GM19372 (cell line): ENCODE results near the gene HDAC11.
"Not testable (repeated sequence)": the region's sequence is repeated elsewhere in the genome, so short reads cannot be mapped to it uniquely, and the experiment has no call there.

Experiments
- ATAC-seq: cut with Tn5 transposase; IDR thresholded peaks from one replicate; pipeline ENCODE4 v1.9.1; 2021; ENCODE audit warnings: mild to moderate bottlenecking, low read depth, moderate library complexity; ENCODE audit not compliant: unreplicated experiment

The HDAC11 gene

GRCh38 chr3:13519006-13519791 is 39.1 kb downstream of the HDAC11 start:
- no peak for ATAC-seq

GRCh38 chr3:13520326-13520880 is 40.3 kb downstream of the HDAC11 start:
- no peak for ATAC-seq

GRCh38 chr3:13521309-13521708 is 41.2 kb downstream of the HDAC11 start:
- no peak for ATAC-seq

- not testable (repeated sequence) for ATAC-seq
Observed at GRCh38 chr3:13521749-13522148, 41.6 kb downstream of the HDAC11 start.

- no peak for ATAC-seq
Observed at GRCh38 chr3:13522236-13522635, 42.1 kb downstream of the HDAC11 start.

- ATAC-seq = no peak
Observed at GRCh38 chr3:13524979-13525669, 45.0 kb downstream of the HDAC11 start.

GRCh38 chr3:13525827-13526625 is 45.9 kb downstream of the HDAC11 start:
- ATAC-seq = no peak

- ATAC-seq = no peak
Observed at GRCh38 chr3:13526626-13526949, 46.5 kb downstream of the HDAC11 start.

GRCh38 chr3:13528217-13528867 is 48.2 kb downstream of the HDAC11 start:
- ATAC-seq = no peak

- ATAC-seq = no peak
Observed at GRCh38 chr3:13529196-13530112, 49.3 kb downstream of the HDAC11 start.

- ATAC-seq = no peak
Observed at GRCh38 chr3:13530241-13531009, 50.3 kb downstream of the HDAC11 start.

- ATAC-seq = no peak
Observed at GRCh38 chr3:13532085-13532484, 52.0 kb downstream of the HDAC11 start.

GRCh38 chr3:13532631-13533030 is 52.5 kb downstream of the HDAC11 start:
- ATAC-seq = no peak

GRCh38 chr3:13533885-13534301 is 53.8 kb downstream of the HDAC11 start:
- no peak for ATAC-seq

- ATAC-seq = no peak
Observed at GRCh38 chr3:13535526-13535875, 55.4 kb downstream of the HDAC11 start.

GRCh38 chr3:13535905-13536304 is 55.8 kb downstream of the HDAC11 start:
- no peak for ATAC-seq

- no peak for ATAC-seq
Observed at GRCh38 chr3:13536432-13536831, 56.3 kb downstream of the HDAC11 start.

- ATAC-seq = no peak
Observed at GRCh38 chr3:13536832-13537231, 56.7 kb downstream of the HDAC11 start.
